Measurements from ENCODE around the gene ACVR1.

GRCh38 chr2:157835006-157835405 lies 41.1 kb downstream of the ACVR1 start:
- TF ChIP-seq CTCF (conservative IDR thresholded peaks at IDR 0.05; ENCODE audit: low read depth, low read length), result no peak
- TF ChIP-seq EZH2 (IDR thresholded peaks at IDR 0.05; ENCODE audit: borderline replicate concordance, low read depth, low read length, poor library complexity, severe bottlenecking), result no peak
